Peyer's patch (tissue), 4 donors: ENCODE data around the gene NOB1. TPM values are rescaled to one million over a fixed set of nuclear protein-coding genes. Genes with fewer than 3 reads are reported as not detected.

Experiments
- DNase-seq, 3 donors: peaks; one replicate each; pipeline ENCODE4 v3.0.0-alpha.2; 2017 to 2019
- H3K27ac ChIP-seq, 4 donors: fragments of 200-600 bp; sonication (generic); one replicate each; pipeline ENCODE4 v1.5.1; 2016 to 2019
- H3K27me3 ChIP-seq, 2 donors: fragments of 200-600 bp; sonication (generic); one replicate each; pipeline ENCODE4 v1.5.1; 2019
- H3K36me3 ChIP-seq, 3 donors: fragments of 200-600 bp; sonication (generic); one replicate each; pipeline ENCODE4 v1.5.1; 2016 to 2019
- H3K4me1 ChIP-seq, 4 donors: fragments of 200-600 bp; sonication (generic); one replicate each; pipeline ENCODE4 v1.5.1; 2016 to 2019
- H3K4me3 ChIP-seq, 4 donors: fragments of 200-600 bp; sonication (generic); 1 replicate in 3 of 4; 2 replicates in 1 of 4; pipeline ENCODE4 v1.5.1; 2016 to 2019; ENCODE audit warnings: mild to moderate bottlenecking in 1 of 4
- H3K9me3 ChIP-seq, 4 donors: fragments of 200-600 bp; sonication (generic); one replicate each; pipeline ENCODE4 v1.5.1; 2016 to 2019; ENCODE audit warnings: mild to moderate bottlenecking in 1 of 4
- CTCF ChIP-seq, 6 experiments: fragments of 450-650 bp in 4 of 6; fragments of 200-600 bp in 2 of 6; sonication (generic) in 1 of 6; IDR thresholded peaks; one replicate each; pipeline ENCODE4 v1.5.1; 2017 to 2019; ENCODE audit warnings: antibody characterized with exemption in 6 of 6, mild to moderate bottlenecking in 3 of 6, moderate library complexity in 1 of 6
- POLR2A ChIP-seq, 2 donors: fragments of 450-650 bp; IDR thresholded peaks; one replicate each; pipeline ENCODE4 v1.5.1; 2017; ENCODE audit warnings: antibody characterized with exemption in 2 of 2, mild to moderate bottlenecking in 2 of 2, moderate library complexity in 2 of 2
- small RNA-seq, 2 donors: library from RNA; depleted of rRNA; stranded (forward); fragments of <200 nt; gene quantifications; one replicate each; pipeline ENCODE3, GENCODE V24; 2016
- total RNA-seq, 4 donors: library from RNA; depleted of rRNA; stranded (reverse); fragments of >200 nt; gene quantifications; one replicate each; pipeline ENCODE4 v1.1.0, GENCODE V29; 2016

The NOB1 gene
- total RNA-seq, 4 donors from 2014 or later = 13.5 to 37.1 (median 27.7) TPM

- Histone ChIP-seq H3K36me3 (peaks cover 0 to 59% (median 0%) of the 10 kb centered on the region in 3 donors), H3K4me1 (no peaks in the 10 kb centered on the region), H3K4me3 (no peak overlapping the region), H3K27me3 (no peaks in the 10 kb centered on the region), H3K27ac (no peak overlapping the region), H3K9me3 (no peaks in the 10 kb centered on the region)
- no peak for DNase-seq
- no peak for TF ChIP-seq POLR2A (IDR thresholded peaks at IDR 0.05)
- TF ChIP-seq CTCF (IDR thresholded peaks at IDR 0.05) = no peak
Observed at GRCh38 chr16:69698404-69698803, 56.3 kb downstream of the NOB1 start.

GRCh38 chr16:69693916-69694315 is 60.8 kb downstream of the NOB1 start:
- Histone ChIP-seq H3K27me3 (no peaks in the 10 kb centered on the region), H3K27ac (no peak overlapping the region), H3K9me3 (no peaks in the 10 kb centered on the region), H3K36me3 (peaks cover 0 to 80% (median 0%) of the 10 kb centered on the region in 3 donors), H3K4me3 (no peak overlapping the region), H3K4me1 (no peaks in the 10 kb centered on the region)
- TF ChIP-seq CTCF (IDR thresholded peaks at IDR 0.05) = no peak
- no peak for TF ChIP-seq POLR2A (IDR thresholded peaks at IDR 0.05)
- DNase-seq = no peak

- Histone ChIP-seq H3K27ac (peak overlapping the region in 1 of 4 donors; percentile 9), H3K4me3 (no peak overlapping the region), H3K27me3 (no peaks in the 10 kb centered on the region), H3K36me3 (peaks cover 0 to 70% (median 0%) of the 10 kb centered on the region in 3 donors), H3K9me3 (no peaks in the 10 kb centered on the region), H3K4me1 (no peaks in the 10 kb centered on the region)
- DNase-seq = no peak
- TF ChIP-seq CTCF (IDR thresholded peaks at IDR 0.05) = no peak
- no peak for TF ChIP-seq POLR2A (IDR thresholded peaks at IDR 0.05)
Observed at GRCh38 chr16:69691980-69692911, 62.5 kb downstream of the NOB1 start.

Small RNA genes lying within 50 kb of the gene (small RNA-seq; reads per million reads assigned to genes)
- 0 reads per million in 2 donors for gene RF00091

Other genes starting within 250 kb of the NOB1 start
- gene NFAT5, start 189.0 kb downstream of the NOB1 start, total RNA-seq = 10 to 100 TPM; 40.5 to 93.3 (median 66.8) TPM
- 100 to 1,000 TPM in 3 of 4 donors, 10 to 100 TPM in 1; 42.4 to 311 (median 144) TPM for gene NQO1, start 28.4 kb downstream of the NOB1 start, total RNA-seq
- gene WWP2, start 7.4 kb upstream of the NOB1 start, total RNA-seq = 100 to 1,000 TPM in 3 of 4 donors, 10 to 100 TPM in 1; 93.5 to 199 (median 111) TPM
- 1 to 10 TPM in 3 of 4 donors, under 1 TPM in 1; 0.83 to 9.9 (median 4.9) TPM for gene CLEC18A, start 196.4 kb upstream of the NOB1 start, total RNA-seq